CD14-positive monocyte (primary cell): Measurements from ENCODE around the gene HIPK3. TPM values are rescaled to one million over a fixed set of nuclear protein-coding genes. Genes with fewer than 3 reads are reported as not detected.

Source experiments
- DNase-seq, 3 donors: peaks; one replicate each; pipeline ENCODE4 v3.0.0-alpha.2; 2011 to 2022
- H2AFZ ChIP-seq: 2 replicates; pipeline ENCODE4 v1.6.0; 2012; ENCODE audit warnings: mild to moderate bottlenecking, low read depth, low read length, inconsistent platforms; ENCODE audit not compliant: insufficient read depth, poor library complexity, severe bottlenecking
- H3K27ac ChIP-seq, 2 donors: 1 replicate in 1 of 2; 2 replicates in 1 of 2; pipeline ENCODE4 v1.5.1; 2012 to 2013; ENCODE audit warnings: low read length in 2 of 2, control low read depth in 1 of 2, inconsistent platforms in 1 of 2, low read depth in 1 of 2, mild to moderate bottlenecking in 1 of 2
- H3K27me3 ChIP-seq, 2 donors: one replicate each; pipeline versions ENCODE4 v1.6.0 to v1.6.1; 2011 to 2013; ENCODE audit warnings: low read length in 2 of 2; ENCODE audit not compliant: control insufficient read depth in 2 of 2, insufficient read depth in 2 of 2
- H3K36me3 ChIP-seq, 2 donors: replicated peaks in 1 of 2; 1 replicate in 1 of 2; 2 replicates in 1 of 2; pipeline versions ENCODE4 v1.5.1 to v1.6.1; 2012 to 2013; ENCODE audit warnings: low read length in 2 of 2, control low read depth in 1 of 2, inconsistent platforms in 1 of 2, mild to moderate bottlenecking in 1 of 2; ENCODE audit not compliant: insufficient read depth in 2 of 2, control insufficient read depth in 1 of 2
- H3K4me1 ChIP-seq, 2 donors: 1 replicate in 1 of 2; 2 replicates in 1 of 2; pipeline versions ENCODE4 v1.5.1 to v1.6.1; 2012 to 2013; ENCODE audit warnings: low read length in 2 of 2, control low read depth in 1 of 2, inconsistent platforms in 1 of 2, mild to moderate bottlenecking in 1 of 2, moderate library complexity in 1 of 2; ENCODE audit not compliant: insufficient read depth in 2 of 2, control insufficient read depth in 1 of 2
- H3K4me2 ChIP-seq: replicated peaks from 2 replicates; pipeline ENCODE3; 2012; ENCODE audit warnings: low read length, moderate library complexity, mild to moderate bottlenecking; ENCODE audit not compliant: poor library complexity, severe bottlenecking; ENCODE audit errors: extremely low read depth
- H3K4me3 ChIP-seq, 3 experiments: fragments of 200-600 bp in 1 of 3; sonication (generic) in 1 of 3; replicated peaks in 1 of 3; 1 replicate in 2 of 3; 2 replicates in 1 of 3; pipeline ENCODE4 v1.5.1; 2011 to 2013; ENCODE audit warnings: low read length in 3 of 3, mild to moderate bottlenecking in 3 of 3, control low read depth in 2 of 3, low read depth in 2 of 3, inconsistent platforms in 1 of 3, moderate library complexity in 1 of 3
- H3K79me2 ChIP-seq: 2 replicates; pipeline ENCODE4 v1.6.0; 2012; ENCODE audit warnings: mild to moderate bottlenecking, control low read depth, inconsistent platforms, low read length, moderate library complexity; ENCODE audit not compliant: insufficient read depth
- H3K9ac ChIP-seq: 2 replicates; pipeline ENCODE4 v1.6.0; 2017; ENCODE audit warnings: low read length, mild to moderate bottlenecking; ENCODE audit not compliant: insufficient read depth, poor library complexity, severe bottlenecking
- H3K9me3 ChIP-seq, 2 donors: replicated peaks in 1 of 2; 1 replicate in 1 of 2; 2 replicates in 1 of 2; pipeline versions ENCODE4 v1.5.1 to v1.6.1; 2012 to 2013; ENCODE audit warnings: low read length in 2 of 2, control low read depth in 1 of 2; ENCODE audit not compliant: control insufficient read depth in 1 of 2, insufficient read depth in 1 of 2
- H4K20me1 ChIP-seq: 2 replicates; pipeline ENCODE4 v1.6.0; 2012; ENCODE audit warnings: mild to moderate bottlenecking, low read length, control low read depth, moderate library complexity; ENCODE audit not compliant: insufficient read depth
- H3K27ac Mint-ChIP-seq, 7 donors: one replicate each; pipeline ENCODE4 v1.8.0; 2020; ENCODE audit warnings: mild to moderate bottlenecking in 7 of 7, mixed read lengths in 7 of 7, moderate library complexity in 6 of 7, inconsistent platforms in 2 of 7
- H3K27me3 Mint-ChIP-seq, 3 donors: one replicate each; pipeline ENCODE4 v1.8.0; 2021 to 2022; ENCODE audit warnings: low read depth in 3 of 3, mild to moderate bottlenecking in 3 of 3, mixed read lengths in 3 of 3, moderate library complexity in 3 of 3, inconsistent platforms in 1 of 3
- H3K36me3 Mint-ChIP-seq, 2 donors: one replicate each; pipeline ENCODE4 v1.8.0; 2020; ENCODE audit warnings: mixed read lengths in 2 of 2, inconsistent platforms in 1 of 2, mild to moderate bottlenecking in 1 of 2
- H3K4me1 Mint-ChIP-seq: one replicate; pipeline ENCODE4 v1.8.0; 2020; ENCODE audit warnings: mild to moderate bottlenecking, mixed read lengths
- H3K4me3 Mint-ChIP-seq, 2 donors: one replicate each; pipeline ENCODE4 v1.8.0; 2020; ENCODE audit warnings: mild to moderate bottlenecking in 2 of 2, mixed read lengths in 2 of 2, moderate library complexity in 1 of 2
- H3K9me3 Mint-ChIP-seq, 7 donors: one replicate each; pipeline ENCODE4 v1.8.0; 2020 to 2022; ENCODE audit warnings: mixed read lengths in 7 of 7, mild to moderate bottlenecking in 6 of 7, moderate library complexity in 6 of 7, inconsistent platforms in 2 of 7
- WGBS: methylation state at CpG from one replicate; pipeline ENCODE4 v1.1.5; 2013; ENCODE audit warnings: missing lambda C conversion rate; ENCODE audit not compliant: insufficient coverage; 5-methylcytosine and 5-hydroxymethylcytosine counted together
- intact Hi-C, 2 donors: fragments of 100-400 bp; cut with micrococcal nuclease; formaldehyde crosslinking; loops; one replicate each; pipeline versions ENCODE4 v1.15.0 to v1.15.1; 2023
- polyA plus RNA-seq, 3 donors: library from polyadenylated mRNA; depleted of rRNA in 1 of 3; unstranded in 2 of 3; stranded (reverse) in 1 of 3; fragments of 300-500 nt in 2 of 3; fragments of >200 nt in 1 of 3; fragmentation: Illumina TruSeq in 2 of 3; gene quantifications; 1 replicate in 2 of 3; 2 replicates in 1 of 3; pipeline ENCODE4 v1.2.3, GENCODE V29; 2012 to 2021
- TF ChIP-seq, protein P1 (sequence below): fragments of 200-600 bp; IDR thresholded peaks from one replicate; pipeline ENCODE4 v1.8.0; 2022; ENCODE audit warnings: antibody characterized with exemption, mild to moderate bottlenecking

HIPK3 gene
- polyA plus RNA-seq, 3 donors, result 62.0 to 68.6 (median 63.5) TPM

DNA sequence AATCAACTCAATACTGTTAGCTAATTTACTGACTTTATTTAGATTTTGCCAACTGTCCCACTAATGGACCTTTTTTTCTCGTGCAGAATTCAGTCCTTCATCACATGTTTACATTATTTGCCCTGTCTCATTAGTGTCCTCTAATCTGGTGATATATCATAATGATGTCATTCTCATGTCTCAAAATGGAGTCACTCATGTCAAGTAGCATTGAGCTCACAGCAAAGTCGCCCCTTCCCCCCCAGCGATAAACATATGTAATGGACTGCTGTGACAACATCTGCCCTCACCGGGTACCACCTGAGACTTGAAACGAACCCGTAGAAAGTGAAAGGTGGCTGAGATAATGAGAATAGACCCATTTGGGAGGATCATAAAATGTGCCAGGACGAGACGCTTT is 37.6 kb downstream of the HIPK3 start:
- Histone ChIP-seq H3K4me3 (no peak overlapping the region), H3K9ac (no peak overlapping the region), H3K27ac (no peak overlapping the region), H3K79me2 (peaks cover 100% of the 10 kb centered on the region), H3K9me3 (no peaks in the 10 kb centered on the region), H3K27me3 (no peaks in the 10 kb centered on the region), H2AFZ (no peak overlapping the region), H3K4me2 (no peak overlapping the region), H3K4me1 (no peaks in the 10 kb centered on the region), H4K20me1 (peaks cover 100% of the 10 kb centered on the region), H3K36me3 (peaks cover 12 to 68% of the 10 kb centered on the region in 2 donors)
- H3K27ac Mint-ChIP-seq, result peak overlapping the region in 2 of 7 donors; percentile 30 to 45
- H3K4me1 Mint-ChIP-seq, result peaks cover 6% of the 10 kb centered on the region
- no peaks in the 10 kb centered on the region for H3K9me3 Mint-ChIP-seq
- whole genome bisulfite sequencing, result 100% methylated on average over 2 of the region's 8 CpGs
- peaks cover 27 to 59% of the 10 kb centered on the region in 2 donors for H3K36me3 Mint-ChIP-seq
- DNase-seq, result no peak
- intact Hi-C loops, result no loop called here
- TF ChIP-seq, protein P1, sequence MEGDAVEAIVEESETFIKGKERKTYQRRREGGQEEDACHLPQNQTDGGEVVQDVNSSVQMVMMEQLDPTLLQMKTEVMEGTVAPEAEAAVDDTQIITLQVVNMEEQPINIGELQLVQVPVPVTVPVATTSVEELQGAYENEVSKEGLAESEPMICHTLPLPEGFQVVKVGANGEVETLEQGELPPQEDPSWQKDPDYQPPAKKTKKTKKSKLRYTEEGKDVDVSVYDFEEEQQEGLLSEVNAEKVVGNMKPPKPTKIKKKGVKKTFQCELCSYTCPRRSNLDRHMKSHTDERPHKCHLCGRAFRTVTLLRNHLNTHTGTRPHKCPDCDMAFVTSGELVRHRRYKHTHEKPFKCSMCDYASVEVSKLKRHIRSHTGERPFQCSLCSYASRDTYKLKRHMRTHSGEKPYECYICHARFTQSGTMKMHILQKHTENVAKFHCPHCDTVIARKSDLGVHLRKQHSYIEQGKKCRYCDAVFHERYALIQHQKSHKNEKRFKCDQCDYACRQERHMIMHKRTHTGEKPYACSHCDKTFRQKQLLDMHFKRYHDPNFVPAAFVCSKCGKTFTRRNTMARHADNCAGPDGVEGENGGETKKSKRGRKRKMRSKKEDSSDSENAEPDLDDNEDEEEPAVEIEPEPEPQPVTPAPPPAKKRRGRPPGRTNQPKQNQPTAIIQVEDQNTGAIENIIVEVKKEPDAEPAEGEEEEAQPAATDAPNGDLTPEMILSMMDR, result no peak
- peaks cover 0 to 2% (median 0%) of the 10 kb centered on the region in 3 donors for H3K27me3 Mint-ChIP-seq
- no peak overlapping the region for H3K4me3 Mint-ChIP-seq

DNA sequence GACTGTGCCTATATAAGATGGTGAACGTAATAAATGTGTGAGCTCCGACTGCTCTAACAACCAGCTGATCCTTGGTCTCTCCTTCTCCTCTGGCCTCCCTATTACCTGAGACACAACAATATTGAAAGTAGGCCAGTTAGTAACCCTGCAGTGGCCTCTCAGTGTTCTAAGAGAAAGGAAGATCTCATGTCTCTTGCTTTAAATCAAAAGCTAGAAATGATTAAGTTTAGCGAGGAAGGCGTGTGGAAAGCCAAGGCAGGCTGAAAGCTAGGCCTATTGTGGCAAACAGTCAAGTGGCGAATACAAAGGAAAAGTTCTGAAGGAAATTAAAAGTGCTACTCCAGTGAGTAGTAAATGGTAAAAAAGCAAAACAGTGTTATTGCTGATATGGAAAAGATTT is 39.5 kb downstream of the HIPK3 start:
- Mint-ChIP-seq H3K9me3 (no peaks in the 10 kb centered on the region), H3K4me1 (peaks cover 11% of the 10 kb centered on the region), H3K27me3 (peaks cover 0 to 2% (median 0%) of the 10 kb centered on the region in 3 donors), H3K27ac (no peak overlapping the region), H3K36me3 (peaks cover 34 to 72% of the 10 kb centered on the region in 2 donors), H3K4me3 (no peak overlapping the region)
- intact Hi-C loops, result no loop called here
- no peak overlapping the region for H3K4me2 ChIP-seq
- peaks cover 12 to 74% of the 10 kb centered on the region in 2 donors for H3K36me3 ChIP-seq
- no peak overlapping the region for H3K9ac ChIP-seq
- H3K79me2 ChIP-seq, result peaks cover 100% of the 10 kb centered on the region
- H3K4me1 ChIP-seq, result no peaks in the 10 kb centered on the region
- no peak overlapping the region for H2AFZ ChIP-seq
- TF ChIP-seq, protein P1, result no peak
- no peaks in the 10 kb centered on the region for H3K9me3 ChIP-seq
- H4K20me1 ChIP-seq, result peaks cover 100% of the 10 kb centered on the region
- H3K27ac ChIP-seq, result peak overlapping the region in 1 of 2 donors; percentile 53
- 100% methylated on average over 3 of the region's 5 CpGs for WGBS
- no peak for DNase-seq
- no peaks in the 10 kb centered on the region for H3K27me3 ChIP-seq
- no peak overlapping the region for H3K4me3 ChIP-seq
